GM10248 (cell line): ENCODE results near the gene FBXW4.

Experiments used
- CTCF ChIA-PET: fragments of 300-600 bp; sonication (Branson Sonifier 250); formaldehyde crosslinking; extraction: SDS; loops from one replicate; lab custom pipeline; 2021; ENCODE audit warnings: antibody characterized with exemption; lab: Yijun Ruan, JAX
- POLR2A ChIA-PET: fragments of 350-650 bp; sonication (Branson Sonifier 250); formaldehyde crosslinking; extraction: SDS; loops from one replicate; lab custom pipeline; 2020; ENCODE audit warnings: antibody characterized with exemption; lab: Yijun Ruan, JAX
- DNase-seq: peaks from one replicate; pipeline ENCODE4 v3.0.0; 2012; ENCODE audit errors: extremely low spot score
- TF ChIP-seq, protein P1 (sequence below): IDR thresholded peaks from 2 replicates; pipeline ENCODE4 v1.5.1; 2012; ENCODE audit warnings: mild to moderate bottlenecking, low read depth; ENCODE audit errors: extremely low read depth, missing control alignments, control extremely low read depth

FBXW4 gene

DNA sequence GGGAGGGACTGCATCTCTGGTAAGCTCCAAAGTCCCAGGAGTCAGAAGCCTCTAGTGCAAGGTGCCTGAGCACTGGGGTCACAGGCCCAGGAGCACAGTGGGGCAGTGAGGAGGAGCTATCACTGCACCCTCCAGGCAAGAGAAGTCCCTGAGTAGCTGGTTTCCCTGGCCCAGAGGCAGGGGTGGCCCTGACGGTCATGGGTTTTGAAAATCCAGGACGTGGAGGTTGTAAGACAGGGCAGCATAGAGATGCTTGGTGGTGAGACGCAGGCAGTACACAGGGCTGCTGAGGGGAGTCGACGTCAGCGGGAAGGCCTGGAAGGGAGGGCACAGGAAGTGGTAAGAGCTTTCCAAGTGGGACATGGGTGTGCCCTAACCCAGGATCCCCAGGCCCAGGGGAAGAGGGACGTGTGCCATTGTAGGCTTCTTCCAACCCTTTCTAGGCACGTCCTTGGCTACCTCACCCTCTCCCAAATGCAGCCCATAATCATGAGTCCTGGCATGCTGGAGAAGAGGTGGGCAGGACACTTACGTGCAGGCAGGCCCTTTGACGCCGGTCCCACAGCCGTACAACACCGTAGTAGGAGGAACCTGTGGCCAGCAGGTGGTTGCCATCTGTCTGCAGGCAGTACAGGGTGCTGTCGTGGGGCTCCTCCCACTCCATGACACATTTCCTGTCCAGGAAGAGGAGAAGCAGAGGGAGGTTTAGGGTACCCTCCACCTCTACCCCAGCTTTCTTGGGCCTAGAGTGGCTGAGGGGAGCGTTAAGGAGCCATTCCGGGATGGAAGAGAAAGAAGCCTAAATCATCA is 83.7 kb downstream of the FBXW4 start:
- DNase-seq = no peak
- TF ChIP-seq, protein P1, sequence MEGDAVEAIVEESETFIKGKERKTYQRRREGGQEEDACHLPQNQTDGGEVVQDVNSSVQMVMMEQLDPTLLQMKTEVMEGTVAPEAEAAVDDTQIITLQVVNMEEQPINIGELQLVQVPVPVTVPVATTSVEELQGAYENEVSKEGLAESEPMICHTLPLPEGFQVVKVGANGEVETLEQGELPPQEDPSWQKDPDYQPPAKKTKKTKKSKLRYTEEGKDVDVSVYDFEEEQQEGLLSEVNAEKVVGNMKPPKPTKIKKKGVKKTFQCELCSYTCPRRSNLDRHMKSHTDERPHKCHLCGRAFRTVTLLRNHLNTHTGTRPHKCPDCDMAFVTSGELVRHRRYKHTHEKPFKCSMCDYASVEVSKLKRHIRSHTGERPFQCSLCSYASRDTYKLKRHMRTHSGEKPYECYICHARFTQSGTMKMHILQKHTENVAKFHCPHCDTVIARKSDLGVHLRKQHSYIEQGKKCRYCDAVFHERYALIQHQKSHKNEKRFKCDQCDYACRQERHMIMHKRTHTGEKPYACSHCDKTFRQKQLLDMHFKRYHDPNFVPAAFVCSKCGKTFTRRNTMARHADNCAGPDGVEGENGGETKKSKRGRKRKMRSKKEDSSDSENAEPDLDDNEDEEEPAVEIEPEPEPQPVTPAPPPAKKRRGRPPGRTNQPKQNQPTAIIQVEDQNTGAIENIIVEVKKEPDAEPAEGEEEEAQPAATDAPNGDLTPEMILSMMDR = no peak
- CTCF ChIA-PET = interaction anchor here (2.0 to 17.4 kb wide), 2 partner anchors 9 to 170 kb away, joined by 12 to 331 read pairs; partner anchors contain the start of gene NPM3
- POLR2A ChIA-PET = no interaction called here

DNA sequence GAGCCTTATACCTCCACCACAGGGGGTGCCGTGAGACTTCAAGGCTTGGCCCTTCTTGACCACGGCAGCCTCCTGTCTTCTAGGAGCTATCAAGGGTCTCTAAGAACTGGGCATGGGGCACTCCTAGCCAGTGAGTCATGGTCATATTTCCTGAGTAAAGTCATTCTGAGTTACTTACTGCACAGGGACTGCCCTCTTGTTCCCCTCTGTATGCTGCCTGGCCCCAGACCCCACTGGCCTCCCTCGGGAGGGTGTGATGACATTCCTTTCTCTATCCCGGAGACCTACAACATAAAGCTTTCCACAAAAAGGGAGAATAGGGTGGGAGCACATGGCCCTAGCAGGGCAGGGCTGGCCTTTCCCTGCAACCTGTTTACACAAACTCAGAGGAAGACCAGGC is 85.5 kb downstream of the FBXW4 start:
- DNase-seq = no peak
- TF ChIP-seq, protein P1 = no peak
- POLR2A ChIA-PET = no interaction called here
- CTCF ChIA-PET = interaction anchor here (1.5 to 17.4 kb wide), 3 partner anchors 9 to 232 kb away, joined by 4 to 331 read pairs (median 9); partner anchors contain the start of gene NPM3

DNA sequence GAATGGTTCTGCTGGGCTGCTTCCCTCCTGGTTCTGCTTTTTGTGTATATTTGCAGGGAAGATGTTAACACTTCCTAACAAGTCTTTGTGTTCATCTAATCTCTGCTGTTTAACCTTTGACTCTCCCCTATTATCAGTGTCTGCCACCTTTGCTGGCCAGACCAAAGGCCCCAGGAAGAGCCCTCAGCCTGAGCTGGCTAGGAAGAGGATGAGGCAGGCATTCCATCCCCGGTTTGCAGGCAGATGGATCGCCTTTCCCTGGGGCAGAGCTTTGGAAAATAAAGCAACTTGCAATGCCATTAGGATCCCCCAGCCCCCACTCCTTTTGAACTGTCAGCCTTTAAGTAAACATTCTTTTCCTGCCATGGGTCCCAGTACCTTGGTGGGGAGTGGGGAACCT is 87.8 kb downstream of the FBXW4 start:
- POLR2A ChIA-PET = no interaction called here
- no peak for DNase-seq
- CTCF ChIA-PET = interaction anchor here (1.3 to 17.4 kb wide), 4 partner anchors 12 to 468 kb away, joined by 4 to 331 read pairs (median 4); partner anchors contain the start of gene NPM3

DNA sequence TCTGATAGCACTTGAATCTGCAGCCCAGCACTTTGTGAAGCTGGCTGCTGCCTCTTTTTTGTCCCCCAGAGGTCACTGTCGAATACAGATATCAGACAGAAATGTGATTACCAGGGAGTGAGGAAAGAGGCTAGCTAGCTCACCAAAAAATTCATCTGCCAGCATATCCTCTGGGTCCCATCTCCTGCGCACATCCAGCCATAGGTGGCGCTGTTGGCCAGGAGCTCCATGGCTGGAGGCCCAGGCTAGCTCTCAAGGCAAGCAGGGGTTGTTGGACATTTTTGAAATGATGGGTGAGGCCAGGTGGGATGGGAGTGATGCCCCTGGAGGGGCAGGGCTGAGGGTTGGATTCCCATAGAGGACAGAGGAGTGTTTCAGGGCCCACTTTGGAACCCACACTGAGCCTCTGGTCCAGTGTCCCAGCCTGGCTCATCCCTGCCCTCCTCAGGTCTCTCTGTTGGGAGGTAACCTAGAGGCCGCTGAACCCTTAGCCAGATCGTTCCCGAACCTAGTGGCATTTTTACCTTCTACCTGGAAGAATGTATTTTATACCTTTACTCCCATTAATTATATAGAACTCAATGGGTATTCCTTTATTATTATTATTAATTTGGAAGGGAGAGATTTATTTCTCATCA is 92.1 kb downstream of the FBXW4 start:
- TF ChIP-seq, protein P1 = peak; percentile 96
- CTCF ChIA-PET = interaction anchor here (0.6 to 17.4 kb wide), 62 partner anchors 8 to 498 kb away, joined by 3 to 331 read pairs (median 4); partner anchors contain the start of genes DPCD, HPS6, KCNIP2 and NPM3

More for the DNA sequence above, 87.8 kb downstream of the FBXW4 start:
- TF ChIP-seq, protein P1 = no peak

DNA sequence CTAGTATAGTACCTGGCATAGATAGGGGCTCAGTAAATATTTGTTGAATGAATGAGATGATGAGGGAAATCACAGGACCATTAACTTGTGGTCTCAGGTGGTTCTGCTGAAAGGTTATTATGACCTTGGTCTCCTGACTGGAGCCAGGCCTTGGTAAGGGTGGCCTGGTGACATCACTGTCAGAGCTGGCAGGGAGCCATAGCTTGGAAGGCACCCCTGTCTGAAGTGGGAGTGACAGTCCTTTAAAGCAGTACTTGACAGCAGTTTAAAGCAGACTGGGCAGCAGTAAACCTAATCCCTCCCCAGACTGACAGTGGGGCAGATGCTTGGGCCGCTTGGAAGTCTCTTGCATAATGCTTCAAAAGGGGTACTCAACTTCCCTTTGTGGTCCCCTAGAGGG is 93.4 kb downstream of the FBXW4 start:
- DNase-seq = no peak
- ChIA-PET POLR2A (no interaction called here), CTCF (interaction anchor here (1.0 to 17.4 kb wide), 14 partner anchors 9 to 499 kb away, joined by 3 to 331 read pairs (median 8); partner anchors contain the start of genes DPCD, NPM3 and POLL)

More for the DNA sequence above, 92.1 kb downstream of the FBXW4 start:
- POLR2A ChIA-PET = interaction anchor here (0.7 kb wide), 1 partner anchor 176 kb away, joined by 3 read pairs; no protein-coding TSS in a partner anchor
- peak; percentile 84 for DNase-seq

More for the DNA sequence above, 93.4 kb downstream of the FBXW4 start:
- TF ChIP-seq, protein P1 = no peak
